AG04450 (cell line): ENCODE results near the gene LEP. TPM values are rescaled to one million over a fixed set of nuclear protein-coding genes. Genes with fewer than 3 reads are reported as not detected.
A peak's percentile ranks its signal among the peaks of the same experiment; 100 is the strongest.

ENCODE experiments used
- CTCF ChIA-PET: fragments of 300-600, 350-600 bp; formaldehyde crosslinking; extraction: SDS; loops from one replicate; lab custom pipeline; 2022; ENCODE audit warnings: antibody characterized with exemption, inconsistent platforms; lab: Charles Lee
- POLR2A ChIA-PET: fragments of 350-600 bp; formaldehyde crosslinking; extraction: SDS; loops from one replicate; lab custom pipeline; 2021; ENCODE audit warnings: antibody characterized with exemption, inconsistent platforms; lab: Yijun Ruan, JAX
- DNase-seq: peaks from one replicate; pipeline ENCODE4 v3.0.0-alpha.2; 2011; ENCODE audit warnings: low read depth, low spot score
- H3K27ac ChIP-seq: one replicate; pipeline ENCODE4 v1.5.1; 2012; ENCODE audit warnings: low read depth, low read length, control low read depth
- H3K27me3 ChIP-seq: one replicate; pipeline ENCODE4 v1.6.0; 2012; ENCODE audit warnings: low read length; ENCODE audit not compliant: control insufficient read depth, insufficient read depth
- H3K4me3 ChIP-seq: 2 replicates; pipeline ENCODE4 v1.5.1; 2011; ENCODE audit warnings: mild to moderate bottlenecking, low read depth, low read length, control low read depth
- H3K9me3 ChIP-seq: 2 replicates; pipeline ENCODE4 v1.5.1; 2012; ENCODE audit warnings: low read length; ENCODE audit not compliant: control insufficient read depth, insufficient read depth
- CTCF ChIP-seq: IDR thresholded peaks from 2 replicates; pipeline ENCODE4 v1.5.1; 2011; ENCODE audit warnings: low read depth, low read length, control low read depth, inconsistent platforms
- polyA plus RNA-seq: library from polyadenylated mRNA; depleted of rRNA; stranded (reverse); fragments of >200 nt; gene quantifications from 2 replicates; pipeline ENCODE4 v1.2.3, GENCODE V29; 2011

LEP gene
- polyA plus RNA-seq, 1 experiment, result not detected

- POLR2A ChIA-PET, result no interaction called here
These were observed 26.5 kb downstream of the LEP start for GRCh38 chr7:128267595-128267924.

GRCh38 chr7:128268233-128268632 lies 27.2 kb downstream of the LEP start:
- no peak for DNase-seq
- H3K27me3 ChIP-seq, result peaks cover 67% of the 10 kb centered on the region
- TF ChIP-seq CTCF, result no peak
- H3K27ac ChIP-seq, result no peak overlapping the region
- POLR2A ChIA-PET, result no interaction called here
- CTCF ChIA-PET, result interaction anchor here (0.6 kb wide), 1 partner anchor 10 kb away, joined by 5 read pairs; no protein-coding TSS in a partner anchor
- H3K9me3 ChIP-seq, result peaks cover 9% of the 10 kb centered on the region; the same call in 1 of the 2 replicates
- H3K4me3 ChIP-seq, result no peak overlapping the region

More at GRCh38 chr7:128267595-128267924, 26.5 kb downstream of the LEP start:
- H3K4me3 ChIP-seq, result peak overlapping the region; percentile 44; the same call in 1 of the 2 replicates
- peak overlapping the region; percentile 57 for H3K27ac ChIP-seq
- no peak for DNase-seq
- CTCF ChIA-PET, result interaction anchor here (0.8 kb wide), 2 partner anchors 55 to 58 kb away, joined by 3 read pairs; no protein-coding TSS in a partner anchor
- no peak for TF ChIP-seq CTCF
- peaks cover 62% of the 10 kb centered on the region for H3K27me3 ChIP-seq
- H3K9me3 ChIP-seq, result peaks cover 9% of the 10 kb centered on the region; the same call in 1 of the 2 replicates

GRCh38 chr7:128270826-128271272 lies 29.8 kb downstream of the LEP start:
- no peak overlapping the region for H3K27ac ChIP-seq
- CTCF ChIA-PET, result interaction anchor here (1.7 kb wide), 1 partner anchor 51 kb away, joined by 8 read pairs; no protein-coding TSS in a partner anchor

GRCh38 chr7:128271471-128271941 lies 30.4 kb downstream of the LEP start:
- CTCF ChIA-PET, result no interaction called here

More at GRCh38 chr7:128270826-128271272, 29.8 kb downstream of the LEP start:
- POLR2A ChIA-PET, result no interaction called here
- peaks cover 61% of the 10 kb centered on the region for H3K27me3 ChIP-seq
- H3K9me3 ChIP-seq, result peaks cover 9% of the 10 kb centered on the region; the same call in 1 of the 2 replicates
- no peak for DNase-seq
- TF ChIP-seq CTCF, result peak; percentile 31
- H3K4me3 ChIP-seq, result no peak overlapping the region

More at GRCh38 chr7:128271471-128271941, 30.4 kb downstream of the LEP start:
- no peak for DNase-seq
- no peak overlapping the region for H3K27ac ChIP-seq
- peaks cover 60% of the 10 kb centered on the region for H3K27me3 ChIP-seq
- peaks cover 9% of the 10 kb centered on the region; the same call in 1 of the 2 replicates for H3K9me3 ChIP-seq
- POLR2A ChIA-PET, result no interaction called here
- TF ChIP-seq CTCF, result no peak
- H3K4me3 ChIP-seq, result peak overlapping the region; percentile 39
